HepG2 (cell line): ENCODE data around the gene GGT7. TPM values are rescaled to one million over a fixed set of nuclear protein-coding genes. Genes with fewer than 3 reads are reported as not detected.
A peak's percentile ranks its signal among the peaks of the same experiment; 100 is the strongest.

Source experiments
- ATF3 ChIP-seq: sonication (generic); formaldehyde crosslinking; IDR thresholded peaks from 2 replicates; pipeline ENCODE4 v1.4.0; 2020; ENCODE audit warnings: missing genetic modification reagents
- CCDC6 ChIP-seq: sonication (generic); formaldehyde crosslinking; IDR thresholded peaks from 2 replicates; pipeline ENCODE4 v1.8.1; 2022; ENCODE audit warnings: mild to moderate bottlenecking, missing genetic modification reagents, moderate library complexity
- DNMT1 ChIP-seq: sonication (generic); formaldehyde crosslinking; IDR thresholded peaks from 2 replicates; pipeline ENCODE4 v1.5.1; 2020; ENCODE audit warnings: mild to moderate bottlenecking, missing genetic modification reagents
- GATA4 ChIP-seq: sonication (generic); IDR thresholded peaks from 2 replicates; pipeline ENCODE4 v1.6.1; 2016; ENCODE audit warnings: antibody characterized with exemption, low read depth, borderline replicate concordance
- GLI4 ChIP-seq: sonication (generic); formaldehyde crosslinking; IDR thresholded peaks from 2 replicates; pipeline ENCODE4 v1.5.1; 2020; ENCODE audit warnings: missing genetic modification reagents, mild to moderate bottlenecking, moderate library complexity, borderline replicate concordance
- IKZF1 ChIP-seq: fragments of 450-650 bp; IDR thresholded peaks from 2 replicates; pipeline ENCODE4 v1.7.1; 2016
- KAT2B ChIP-seq: fragments of 150-350 bp; IDR thresholded peaks from 2 replicates; pipeline ENCODE4 v1.6.1; 2014; ENCODE audit warnings: low read depth, low read length, borderline replicate concordance
- KDM5B ChIP-seq: sonication (generic); formaldehyde crosslinking; IDR thresholded peaks from 2 replicates; pipeline ENCODE4 v1.4.0; 2020; ENCODE audit warnings: missing genetic modification reagents, mild to moderate bottlenecking, borderline replicate concordance
- KLF9 ChIP-seq: IDR thresholded peaks from 2 replicates; pipeline ENCODE4 v1.6.1; 2016; ENCODE audit warnings: low read depth
- PRDM4 ChIP-seq: sonication (generic); formaldehyde crosslinking; IDR thresholded peaks from 2 replicates; pipeline ENCODE4 v1.9.0; 2021; ENCODE audit warnings: missing genetic modification reagents, borderline replicate concordance
- RAD21 ChIP-seq: fragments of 450-650 bp; formaldehyde crosslinking; IDR thresholded peaks from 2 replicates; pipeline ENCODE4 v1.5.0; 2020; ENCODE audit warnings: mild to moderate bottlenecking
- SCMH1 ChIP-seq: sonication (generic); formaldehyde crosslinking; IDR thresholded peaks from 2 replicates; pipeline ENCODE4 v1.9.0; 2021; ENCODE audit warnings: missing genetic modification reagents, mild to moderate bottlenecking, borderline replicate concordance
- SRSF9 ChIP-seq: fragments of 200-400 bp; formaldehyde crosslinking; IDR thresholded peaks from 2 replicates; pipeline ENCODE4 v1.6.1; 2018; ENCODE audit warnings: borderline replicate concordance, mild to moderate bottlenecking, low read depth, low read length; ENCODE audit not compliant: insufficient read depth, poor library complexity, severe bottlenecking
- TFDP1 ChIP-seq: IDR thresholded peaks from 2 replicates; pipeline ENCODE4 v1.6.1; 2016; ENCODE audit warnings: missing compliant biosample characterization, missing genetic modification reagents, borderline replicate concordance
- ZBTB7A ChIP-seq: sonication (generic); formaldehyde crosslinking; IDR thresholded peaks from 2 replicates; pipeline ENCODE4 v1.8.0; 2022; ENCODE audit warnings: mild to moderate bottlenecking, missing genetic modification reagents
- ZNF468 ChIP-seq: sonication (generic); formaldehyde crosslinking; IDR thresholded peaks from 2 replicates; pipeline ENCODE4 v1.8.0; 2022; ENCODE audit warnings: mild to moderate bottlenecking, moderate library complexity, missing genetic modification reagents
- ZNF501 ChIP-seq: sonication (generic); formaldehyde crosslinking; IDR thresholded peaks from 2 replicates; pipeline ENCODE4 v1.5.1; 2020; ENCODE audit warnings: mild to moderate bottlenecking, moderate library complexity, missing genetic modification reagents
- ZNF619 ChIP-seq: sonication (generic); formaldehyde crosslinking; IDR thresholded peaks from 2 replicates; pipeline ENCODE4 v1.4.0; 2020; ENCODE audit warnings: mild to moderate bottlenecking, missing genetic modification reagents
- polyA plus RNA-seq, 8 experiments: library from polyadenylated mRNA; depleted of rRNA in 3 of 8; stranded (reverse) in 7 of 8; unstranded in 1 of 8; fragments of >200 nt; fragmentation: Illumina TruSeq in 4 of 8; extraction: Trizol in 4 of 8; gene quantifications; 2 replicates each; pipeline versions ENCODE4 v1.2.1 to v1.2.3, GENCODE V29; 2011 to 2016; ENCODE audit warnings: low read depth in 4 of 8, missing spikeins in 1 of 8, mixed read lengths in 1 of 8; ENCODE audit not compliant: insufficient read depth in 1 of 8
- total RNA-seq, 5 experiments: library from RNA; depleted of rRNA; stranded (reverse); fragments of >200 nt; fragmentation: Illumina TruSeq; extraction: Trizol; gene quantifications; 2 replicates each; pipeline ENCODE4 v1.2.3, GENCODE V29; 2016; ENCODE audit warnings: low read depth in 1 of 5
- TF ChIP-seq, protein P1 (sequence below): sonication (generic); formaldehyde crosslinking; IDR thresholded peaks from 2 replicates; pipeline ENCODE4 v1.4.0; 2020; ENCODE audit warnings: mild to moderate bottlenecking, missing genetic modification reagents, borderline replicate concordance
- TF ChIP-seq, protein P2 (sequence below): sonication (generic); formaldehyde crosslinking; IDR thresholded peaks from 2 replicates; pipeline ENCODE4 v1.5.1; 2020; ENCODE audit warnings: missing genetic modification reagents, mild to moderate bottlenecking, borderline replicate concordance

GGT7 gene
- total and polyA plus RNA-seq, 2 of the 13 experiments (the other 11 are each of a cell fraction or from before 2014, with no cell fraction given), result 6.6 to 23.0 TPM

DNA sequence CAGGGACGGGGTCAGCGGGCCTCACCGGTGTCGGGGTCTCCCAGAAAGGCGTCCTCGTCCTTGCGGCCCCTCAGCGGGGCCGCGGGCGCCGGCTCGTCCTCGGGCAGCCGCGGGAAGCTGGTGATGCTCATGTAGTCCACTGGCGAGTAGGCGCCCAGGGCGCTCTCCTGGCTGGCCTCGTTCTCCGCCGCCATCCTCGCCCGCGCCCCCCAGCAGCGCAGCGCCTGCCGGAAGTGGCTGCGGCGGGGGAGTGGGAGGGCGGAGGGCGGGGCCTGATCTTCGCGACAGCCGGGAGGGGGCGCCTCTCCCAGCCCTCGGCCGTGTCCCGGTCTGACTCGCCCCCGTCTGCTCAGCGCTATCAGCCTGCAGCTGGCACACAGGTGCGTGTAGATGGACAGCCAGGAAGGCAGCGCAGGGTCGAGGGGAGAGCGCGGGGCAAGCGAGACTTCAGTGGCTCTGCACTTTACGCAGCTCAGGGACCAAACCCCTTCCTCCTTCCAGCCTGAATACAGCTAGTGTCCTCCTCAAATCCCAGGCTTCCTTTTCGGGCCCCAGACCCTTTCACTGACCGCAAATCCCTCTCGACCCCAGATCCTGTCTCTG lies at the start of gene GGT7 (continued):
- TF ChIP-seq GLI4 (CRISPR knock-in tag), result peak; percentile 19; the same call in 1 of the 2 replicates
- TF ChIP-seq KLF9 (CRISPR knock-in tag), result no peak
- TF ChIP-seq KDM5B (CRISPR knock-in tag), result peak; percentile 99; the same call in 1 of the 2 replicates
- TF ChIP-seq GATA4, result peak; percentile 52; the same call in 1 of the 2 replicates
- TF ChIP-seq, protein P1, sequence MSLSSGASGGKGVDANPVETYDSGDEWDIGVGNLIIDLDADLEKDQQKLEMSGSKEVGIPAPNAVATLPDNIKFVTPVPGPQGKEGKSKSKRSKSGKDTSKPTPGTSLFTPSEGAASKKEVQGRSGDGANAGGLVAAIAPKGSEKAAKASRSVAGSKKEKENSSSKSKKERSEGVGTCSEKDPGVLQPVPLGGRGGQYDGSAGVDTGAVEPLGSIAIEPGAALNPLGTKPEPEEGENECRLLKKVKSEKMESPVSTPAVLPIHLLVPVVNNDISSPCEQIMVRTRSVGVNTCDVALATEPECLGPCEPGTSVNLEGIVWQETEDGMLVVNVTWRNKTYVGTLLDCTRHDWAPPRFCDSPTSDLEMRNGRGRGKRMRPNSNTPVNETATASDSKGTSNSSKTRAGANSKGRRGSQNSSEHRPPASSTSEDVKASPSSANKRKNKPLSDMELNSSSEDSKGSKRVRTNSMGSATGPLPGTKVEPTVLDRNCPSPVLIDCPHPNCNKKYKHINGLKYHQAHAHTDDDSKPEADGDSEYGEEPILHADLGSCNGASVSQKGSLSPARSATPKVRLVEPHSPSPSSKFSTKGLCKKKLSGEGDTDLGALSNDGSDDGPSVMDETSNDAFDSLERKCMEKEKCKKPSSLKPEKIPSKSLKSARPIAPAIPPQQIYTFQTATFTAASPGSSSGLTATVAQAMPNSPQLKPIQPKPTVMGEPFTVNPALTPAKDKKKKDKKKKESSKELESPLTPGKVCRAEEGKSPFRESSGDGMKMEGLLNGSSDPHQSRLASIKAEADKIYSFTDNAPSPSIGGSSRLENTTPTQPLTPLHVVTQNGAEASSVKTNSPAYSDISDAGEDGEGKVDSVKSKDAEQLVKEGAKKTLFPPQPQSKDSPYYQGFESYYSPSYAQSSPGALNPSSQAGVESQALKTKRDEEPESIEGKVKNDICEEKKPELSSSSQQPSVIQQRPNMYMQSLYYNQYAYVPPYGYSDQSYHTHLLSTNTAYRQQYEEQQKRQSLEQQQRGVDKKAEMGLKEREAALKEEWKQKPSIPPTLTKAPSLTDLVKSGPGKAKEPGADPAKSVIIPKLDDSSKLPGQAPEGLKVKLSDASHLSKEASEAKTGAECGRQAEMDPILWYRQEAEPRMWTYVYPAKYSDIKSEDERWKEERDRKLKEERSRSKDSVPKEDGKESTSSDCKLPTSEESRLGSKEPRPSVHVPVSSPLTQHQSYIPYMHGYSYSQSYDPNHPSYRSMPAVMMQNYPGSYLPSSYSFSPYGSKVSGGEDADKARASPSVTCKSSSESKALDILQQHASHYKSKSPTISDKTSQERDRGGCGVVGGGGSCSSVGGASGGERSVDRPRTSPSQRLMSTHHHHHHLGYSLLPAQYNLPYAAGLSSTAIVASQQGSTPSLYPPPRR (CRISPR knock-in tag), result peak; percentile 18; the same call in 1 of the 2 replicates
- TF ChIP-seq, protein P2, sequence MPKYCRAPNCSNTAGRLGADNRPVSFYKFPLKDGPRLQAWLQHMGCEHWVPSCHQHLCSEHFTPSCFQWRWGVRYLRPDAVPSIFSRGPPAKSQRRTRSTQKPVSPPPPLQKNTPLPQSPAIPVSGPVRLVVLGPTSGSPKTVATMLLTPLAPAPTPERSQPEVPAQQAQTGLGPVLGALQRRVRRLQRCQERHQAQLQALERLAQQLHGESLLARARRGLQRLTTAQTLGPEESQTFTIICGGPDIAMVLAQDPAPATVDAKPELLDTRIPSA (CRISPR knock-in tag), result no peak
- no peak for TF ChIP-seq IKZF1
- TF ChIP-seq CCDC6 (CRISPR knock-in tag), result peak; percentile 58; the same call in 1 of the 2 replicates
- no peak for TF ChIP-seq PRDM4
- TF ChIP-seq SCMH1 (CRISPR knock-in tag), result no peak
- TF ChIP-seq ATF3 (CRISPR knock-in tag), result peak; percentile 59; the same call in 1 of the 2 replicates
- peak; percentile 93; the same call in 1 of the 2 replicates for TF ChIP-seq DNMT1 (CRISPR knock-in tag)
- no peak for TF ChIP-seq ZNF619
- TF ChIP-seq TFDP1 (CRISPR knock-in tag), result peak; percentile 94
- no peak for TF ChIP-seq KAT2B
- peak; percentile 93 for TF ChIP-seq ZBTB7A (CRISPR knock-in tag)
- TF ChIP-seq RAD21 (CRISPR knock-in tag), result peak; percentile 66
- TF ChIP-seq SRSF9, result no peak
- TF ChIP-seq ZNF468 (CRISPR knock-in tag), result no peak
- TF ChIP-seq ZNF501 (CRISPR knock-in tag), result peak; percentile 30; the same call in 1 of the 2 replicates
